K562 (cell line): ENCODE data around the gene CDH5. TPM values are rescaled to one million over a fixed set of nuclear protein-coding genes. Genes with fewer than 3 reads are reported as not detected.

ENCODE experiments used
- ATAC-seq: fragments of 200-7000 bp; cut with Tn5 transposase; 3 replicates; pipeline ENCODE4 v1.9.1; 2020; ENCODE audit warnings: moderate library complexity
- BruUV-seq: library from RNA; stranded (reverse); fragments of 400-500 nt; replicated peaks from 2 replicates; lab custom pipeline; 2021; lab: Mats Ljungman, UMichigan
- CTCF ChIA-PET: fragments of 300-600 bp; formaldehyde crosslinking; extraction: SDS; loops from one replicate; lab custom pipeline; 2021; ENCODE audit warnings: low intra/inter-chr PET ratio; lab: Yijun Ruan, JAX
- POLR2A ChIA-PET: fragments of 300-600, 350-650 bp; sonication (Branson Sonifier 250); formaldehyde crosslinking; extraction: SDS; loops from one replicate; lab custom pipeline; 2021; ENCODE audit warnings: antibody characterized with exemption, inconsistent platforms; lab: Yijun Ruan, JAX
- DNase-seq, 4 experiments: peaks; one replicate each; pipeline versions ENCODE4 v3.0.0 to v3.0.0-alpha.2; 2011 to 2018; ENCODE audit warnings: low spot score in 3 of 4, mixed read lengths in 3 of 4; ENCODE audit errors: extremely low read depth in 1 of 4
- FAIRE-seq: peaks from 2 replicates; lab custom pipeline; 2011; peaks lifted over from hg19 to GRCh38; lab: Jason Lieb, UNC
- H2AFZ ChIP-seq: 2 replicates; pipeline ENCODE4 v1.6.0; 2011; ENCODE audit warnings: low read depth, low read length, control low read depth, inconsistent platforms
- H3K27ac ChIP-seq: fragments of 200-600 bp; 3 replicates; pipeline ENCODE4 v1.8.0; 2011; ENCODE audit warnings: low read depth, mild to moderate bottlenecking, control low read depth, inconsistent platforms, low read length, moderate library complexity, mixed read lengths; ENCODE audit errors: extremely low read depth
- H3K27me3 ChIP-seq, 2 experiments: fragments of 300-600 bp in 1 of 2; 2 replicates in 1 of 2; 3 replicates in 1 of 2; pipeline versions ENCODE4 v1.6.0 to v1.8.0; 2011; ENCODE audit warnings: inconsistent platforms in 2 of 2, low read length in 2 of 2, mild to moderate bottlenecking in 1 of 2, mixed read lengths in 1 of 2, moderate library complexity in 1 of 2; ENCODE audit not compliant: control insufficient read depth in 2 of 2, insufficient read depth in 2 of 2
- H3K36me3 ChIP-seq: fragments of 300-600 bp; 3 replicates; pipeline ENCODE4 v1.8.0; 2011; ENCODE audit warnings: mild to moderate bottlenecking, low read length, inconsistent platforms; ENCODE audit not compliant: control insufficient read depth, insufficient read depth
- H3K4me1 ChIP-seq, 2 experiments: fragments of 200-600 bp in 1 of 2; replicated peaks in 1 of 2; 2 replicates in 1 of 2; 3 replicates in 1 of 2; pipeline versions ENCODE4 v1.5.1 to v1.8.0; 2011; ENCODE audit warnings: inconsistent platforms in 2 of 2, low read length in 2 of 2, mild to moderate bottlenecking in 1 of 2, mixed read lengths in 1 of 2, moderate library complexity in 1 of 2; ENCODE audit not compliant: control insufficient read depth in 2 of 2, insufficient read depth in 2 of 2
- H3K4me2 ChIP-seq: 2 replicates; pipeline ENCODE4 v1.6.1; 2011; ENCODE audit warnings: low read length, control low read depth, inconsistent platforms, mixed read lengths; ENCODE audit not compliant: insufficient read depth
- H3K4me3 ChIP-seq: fragments of 200-600 bp; sonication (generic), shearing (Covaris generic); 2 replicates; pipeline ENCODE4 v1.5.1; 2016; ENCODE audit warnings: control low read depth, inconsistent platforms
- H3K79me2 ChIP-seq: fragments of 200-600 bp; 3 replicates; pipeline ENCODE4 v1.8.0; 2011; ENCODE audit warnings: low read length, inconsistent platforms; ENCODE audit not compliant: control insufficient read depth, insufficient read depth
- H3K9ac ChIP-seq, 2 experiments: 2 replicates each; pipeline versions ENCODE4 v1.6.0 to v1.6.1; 2011; ENCODE audit warnings: low read depth in 2 of 2, low read length in 2 of 2, control low read depth in 1 of 2, inconsistent platforms in 1 of 2, mild to moderate bottlenecking in 1 of 2, mixed read lengths in 1 of 2; ENCODE audit not compliant: insufficient read depth in 1 of 2
- H3K9me1 ChIP-seq: one replicate; pipeline ENCODE4 v1.6.0; 2011; ENCODE audit warnings: inconsistent platforms, mild to moderate bottlenecking, low read length, moderate library complexity; ENCODE audit not compliant: control insufficient read depth, insufficient read depth
- H3K9me3 ChIP-seq: replicated peaks from 2 replicates; pipeline ENCODE4 v1.5.1; 2011; ENCODE audit warnings: low read depth, low read length, inconsistent platforms; ENCODE audit not compliant: control insufficient read depth, insufficient read depth
- H4K20me1 ChIP-seq: replicated peaks from 2 replicates; pipeline ENCODE4 v1.6.1; 2011; ENCODE audit warnings: low read length, inconsistent platforms, mixed read lengths; ENCODE audit not compliant: control insufficient read depth, insufficient read depth
- BRF1 ChIP-seq: IDR thresholded peaks from 3 replicates; pipeline ENCODE4 v1.6.1; 2011; ENCODE audit warnings: borderline replicate concordance, mild to moderate bottlenecking; ENCODE audit not compliant: insufficient read length; ENCODE audit errors: extremely low read depth
- ESRRA ChIP-seq: fragments of 450-650 bp; IDR thresholded peaks from 2 replicates; pipeline ENCODE4 v1.6.1; 2014; ENCODE audit warnings: low read depth, mild to moderate bottlenecking, moderate library complexity, borderline replicate concordance
- NFIX ChIP-seq: fragments of 250-450 bp; sonication (Bioruptor Pico); IDR thresholded peaks from 2 replicates; pipeline ENCODE4 v1.4.0; 2020; ENCODE audit warnings: low read depth, mild to moderate bottlenecking, moderate library complexity
- RBM25 ChIP-seq: fragments of 200-400 bp; formaldehyde crosslinking; IDR thresholded peaks from 2 replicates; pipeline ENCODE4 v1.6.1; 2018; ENCODE audit warnings: low read length, low read depth, moderate library complexity; ENCODE audit not compliant: severe bottlenecking
- SOX6 ChIP-seq: fragments of 450-650 bp; IDR thresholded peaks from 2 replicates; pipeline ENCODE4 v1.6.1; 2014; ENCODE audit warnings: mild to moderate bottlenecking
- ZBTB9 ChIP-seq: fragments of 450-650 bp; formaldehyde crosslinking; IDR thresholded peaks from 2 replicates; pipeline ENCODE4 v1.4.0; 2020; ENCODE audit warnings: mild to moderate bottlenecking, moderate library complexity
- WGBS: fragments of 100-300 bp; shearing (Covaris generic); methylation state at CpG from one replicate; pipeline ENCODE4 v1.1.6; 2016; ENCODE audit warnings: low coverage, mixed read lengths; ENCODE audit not compliant: insufficient coverage; ENCODE audit errors: missing lambda C conversion rate; 5-methylcytosine and 5-hydroxymethylcytosine counted together
- in situ Hi-C: fragments of 300-500 bp; cut with MboI; formaldehyde crosslinking; loops from 4 replicates; pipeline ENCODE4 v1.15.0; 2018; ENCODE audit warnings: inconsistent platforms, mixed read lengths
- intact Hi-C: fragments of 100-400 bp; cut with micrococcal nuclease; formaldehyde crosslinking; loops from 2 replicates; pipeline ENCODE4 v1.14.2; 2022
- polyA plus RNA-seq, 8 experiments: library from polyadenylated mRNA; depleted of rRNA in 4 of 8; stranded (reverse) in 5 of 8; unstranded in 3 of 8; fragments of >200 nt; fragmentation: Nextera tagmentation in 2 of 8; fragmentation: Illumina TruSeq in 1 of 8; extraction: Ambion mirVana in 2 of 8; extraction: Trizol in 1 of 8; gene quantifications; 2 replicates each; pipeline versions ENCODE4 v1.2.1 to v1.2.3, GENCODE V29; 2011 to 2014; ENCODE audit warnings: inconsistent platforms in 1 of 8, missing spikeins in 1 of 8
- total RNA-seq, 7 experiments: library from RNA; depleted of rRNA in 6 of 7; stranded (reverse); fragments of >200 nt in 6 of 7; fragmentation: Illumina TruSeq in 2 of 7; extraction: Trizol in 2 of 7; gene quantifications; 2 replicates each; pipeline versions ENCODE4 v1.2.1 to v1.2.3, GENCODE V29; 2011 to 2021; ENCODE audit warnings: low replicate concordance in 1 of 7

Gene CDH5
- total and polyA plus RNA-seq, 9 of the 15 experiments (the other 6 are each of a cell fraction or from before 2014, with no cell fraction given), result not detected

- TF ChIP-seq ESRRA (peak; percentile 20; the same call in 1 of the 2 replicates), RBM25 (peak; percentile 27), BRF1 (no peak), SOX6 (no peak), ZBTB9 (CRISPR knock-in tag) (no peak)
Observed at GRCh38 chr16:66365651-66366050, 840 bp upstream of the CDH5 start (continued).

- Histone ChIP-seq H3K4me3 (no peak overlapping the region), H3K4me1 (no peaks in the 10 kb centered on the region; a peak in 1 of 5 replicates), H4K20me1 (no peaks in the 10 kb centered on the region), H3K9me1 (no peaks in the 10 kb centered on the region), H3K4me2 (no peak overlapping the region), H2AFZ (no peak overlapping the region), H3K9ac (no peak overlapping the region), H3K27ac (no peak overlapping the region), H3K9me3 (no peaks in the 10 kb centered on the region), H3K27me3 (peaks cover 5 to 21% of the 10 kb centered on the region in 2 experiments; a peak in 2 of 5 replicates), H3K79me2 (no peaks in the 10 kb centered on the region), H3K36me3 (no peaks in the 10 kb centered on the region)
- DNase-seq (no peak), ATAC-seq (no peak), FAIRE-seq (no peak)
- WGBS, result under 1% methylated on average over 11 of the region's 11 CpGs
- BruUV-seq, result no TSS peak
- POLR2A ChIA-PET, result interaction anchor here (0.9 to 1.6 kb wide), 2 partner anchors 10 to 61 kb away, joined by 5 to 6 read pairs; no protein-coding TSS in a partner anchor
- intact Hi-C loops (no loop called here), in situ Hi-C loops (no loop called here)
- CTCF ChIA-PET, result no interaction called here
- TF ChIP-seq NFIX (no peak), RBM25 (peak; percentile 14)
Observed at GRCh38 chr16:66367968-66368891, 1.7 kb downstream of the CDH5 start.
